K562 (cell line): ENCODE measurements around the gene FAM120B.

Experiments used
- BRF1 ChIP-seq: IDR thresholded peaks from 3 replicates; pipeline ENCODE4 v1.6.1; 2011; ENCODE audit warnings: borderline replicate concordance, mild to moderate bottlenecking; ENCODE audit not compliant: insufficient read length; ENCODE audit errors: extremely low read depth
- CTCF ChIP-seq, 3 experiments: IDR thresholded peaks in 2 of 3; conservative IDR thresholded peaks in 1 of 3; 2 replicates each; pipeline ENCODE4 v1.5.1; 2011 to 2012; ENCODE audit warnings: low read length in 3 of 3, mild to moderate bottlenecking in 3 of 3, control low read depth in 2 of 3, improper control_type of control experiment in 1 of 3, inconsistent platforms in 1 of 3, low read depth in 1 of 3, mixed read lengths in 1 of 3, moderate library complexity in 1 of 3; ENCODE audit not compliant: insufficient read depth in 2 of 3
- ETV6 ChIP-seq, 3 experiments: fragments of 150-350 bp in 1 of 3; sonication (generic) in 1 of 3; formaldehyde crosslinking in 1 of 3; IDR thresholded peaks; 2 replicates each; pipeline versions ENCODE4 v1.6.1 to v1.8.0; 2014 to 2022; ENCODE audit warnings: borderline replicate concordance in 2 of 3, low read depth in 2 of 3, antibody characterized with exemption in 1 of 3, low read length in 1 of 3, mild to moderate bottlenecking in 1 of 3, missing genetic modification reagents in 1 of 3
- LARP7 ChIP-seq: fragments of 450-650 bp; IDR thresholded peaks from 2 replicates; pipeline ENCODE4 v1.6.1; 2016
- MAX ChIP-seq: sonication (generic); formaldehyde crosslinking; IDR thresholded peaks from 2 replicates; pipeline ENCODE4 v1.9.0; 2022; ENCODE audit warnings: mild to moderate bottlenecking, missing genetic modification reagents
- POLR2A ChIP-seq: fragments of 450-650 bp; conservative IDR thresholded peaks from 2 replicates; pipeline ENCODE4 v1.6.1; 2016
- SETDB1 ChIP-seq: IDR thresholded peaks from one replicate; pipeline ENCODE4 v1.6.1; 2012; ENCODE audit warnings: low read length, control low read depth, inconsistent platforms
- SP1 ChIP-seq: sonication (generic); formaldehyde crosslinking; IDR thresholded peaks from 2 replicates; pipeline ENCODE4 v1.8.1; 2022; ENCODE audit warnings: mild to moderate bottlenecking, missing genetic modification reagents
- TAF15 ChIP-seq: fragments of 200-400 bp; formaldehyde crosslinking; IDR thresholded peaks from 2 replicates; pipeline ENCODE4 v1.6.1; 2017; ENCODE audit warnings: mild to moderate bottlenecking, low read depth, low read length, moderate library complexity
- TAF7 ChIP-seq: fragments of 450-650 bp; IDR thresholded peaks from 2 replicates; pipeline ENCODE4 v1.6.1; 2016; ENCODE audit warnings: missing genetic modification characterization, missing compliant biosample characterization
- YY1 ChIP-seq, 3 experiments: IDR thresholded peaks; 2 replicates each; pipeline ENCODE4 v1.6.1; 2011; ENCODE audit warnings: low read length in 2 of 3, mild to moderate bottlenecking in 2 of 3, moderate library complexity in 2 of 3, borderline replicate concordance in 1 of 3, control low read depth in 1 of 3, low read depth in 1 of 3; ENCODE audit not compliant: insufficient read depth in 3 of 3, insufficient replicate concordance in 2 of 3, control insufficient read depth in 1 of 3, insufficient read length in 1 of 3; ENCODE audit errors: extremely low read depth in 1 of 3
- ZBTB34 ChIP-seq: fragments of 250-450 bp; sonication (Bioruptor Pico); IDR thresholded peaks from 2 replicates; pipeline ENCODE4 v1.8.0; 2021; ENCODE audit warnings: mild to moderate bottlenecking, moderate library complexity
- ZNF239 ChIP-seq: fragments of 250-450 bp; sonication (Bioruptor Pico); IDR thresholded peaks from 2 replicates; pipeline ENCODE4 v1.4.0; 2020; ENCODE audit warnings: mild to moderate bottlenecking
- ZNF589 ChIP-seq: fragments of 200-800 bp; sonication (Bioruptor generic); IDR thresholded peaks from 2 replicates; pipeline ENCODE4 v1.6.1; 2016; ENCODE audit warnings: low read depth, missing genetic modification characterization, missing compliant biosample characterization

- TF ChIP-seq ZNF589 (CRISPR knock-in tag): no peak
- no peak for TF ChIP-seq SETDB1
- TF ChIP-seq ZNF239 (CRISPR knock-in tag): no peak
- no peak for TF ChIP-seq YY1 (IDR thresholded peaks at IDR 0.05; ENCODE audit: borderline replicate concordance in 1 of 3, control insufficient read depth in 1 of 3, extremely low read depth in 1 of 3, insufficient read depth in 3 of 3, insufficient read length in 1 of 3, insufficient replicate concordance in 2 of 3, low read depth in 1 of 3, low read length in 2 of 3)
- no peak for TF ChIP-seq MAX (CRISPR knock-in tag)
- no peak for TF ChIP-seq POLR2A
- no peak for TF ChIP-seq BRF1
- TF ChIP-seq TAF15: no peak
- no peak for TF ChIP-seq ZBTB34
- TF ChIP-seq ETV6 (IDR thresholded peaks at IDR 0.05; ENCODE audit: borderline replicate concordance in 1 of 2, low read depth in 2 of 2, low read length in 1 of 2): no peak
- no peak for TF ChIP-seq ETV6 (CRISPR knock-in tag; IDR thresholded peaks at IDR 0.05; ENCODE audit: borderline replicate concordance)
- TF ChIP-seq CTCF (IDR thresholded peaks at IDR 0.05 in 2 of 3, conservative IDR thresholded peaks at IDR 0.05 in 1 of 3; ENCODE audit: insufficient read depth in 2 of 3, low read depth in 1 of 3, low read length in 3 of 3): no peak
- no peak for TF ChIP-seq LARP7
- no peak for TF ChIP-seq TAF7 (tag)
- no peak for TF ChIP-seq SP1
These were observed 47.3 kb upstream of the FAM120B start for GRCh38 chr6:170259278-170259677.
